HepG2 (cell line): Measurements from ENCODE around the gene MOCS2. TPM values are rescaled to one million over a fixed set of nuclear protein-coding genes. Genes with fewer than 3 reads are reported as not detected.

Experiments used
- ATAC-seq: fragments of 200-7000 bp; cut with Tn5 transposase; 3 replicates; pipeline ENCODE4 v1.9.1; 2020; ENCODE audit warnings: mild to moderate bottlenecking, moderate library complexity
- BruUV-seq: library from RNA; stranded (reverse); fragments of 400-500 nt; replicated peaks from 2 replicates; lab custom pipeline; 2021; lab: Mats Ljungman, UMichigan
- CTCF ChIA-PET: fragments of 300-600 bp; formaldehyde crosslinking; extraction: SDS; loops from one replicate; lab custom pipeline; 2021; ENCODE audit warnings: low total read pairs, inconsistent platforms, low intra/inter-chr PET ratio; lab: Yijun Ruan, JAX
- POLR2A ChIA-PET: fragments of 350-600 bp; sonication (Branson Sonifier 250); formaldehyde crosslinking; loops from one replicate; lab custom pipeline; 2020; ENCODE audit warnings: antibody characterized with exemption, inconsistent platforms; lab: Yijun Ruan, JAX
- DNase-seq: peaks from one replicate; pipeline ENCODE4 v3.0.0-alpha.2; 2015; ENCODE audit warnings: low spot score
- FAIRE-seq: peaks from 3 replicates; lab custom pipeline; 2011; peaks lifted over from hg19 to GRCh38; lab: Jason Lieb, UNC
- H2AFZ ChIP-seq: one replicate; pipeline ENCODE4 v1.6.1; 2011; ENCODE audit warnings: low read length, inconsistent platforms
- H3K27ac ChIP-seq: fragments of 300-600 bp; 3 replicates; pipeline ENCODE4 v1.8.0; 2011; ENCODE audit warnings: mixed run types, mild to moderate bottlenecking, mixed read lengths, low read length, inconsistent platforms; ENCODE audit not compliant: insufficient read depth; ENCODE audit errors: extremely low read length
- H3K27me3 ChIP-seq, 2 experiments: fragments of 200-600 bp in 1 of 2; 2 replicates in 1 of 2; 3 replicates in 1 of 2; pipeline versions ENCODE4 v1.6.0 to v1.8.0; 2011; ENCODE audit warnings: low read length in 2 of 2, mild to moderate bottlenecking in 2 of 2, moderate library complexity in 2 of 2, inconsistent platforms in 1 of 2; ENCODE audit not compliant: insufficient read depth in 2 of 2, control insufficient read depth in 1 of 2
- H3K36me3 ChIP-seq, 2 experiments: fragments of 200-600 bp in 1 of 2; replicated peaks in 1 of 2; 2 replicates in 1 of 2; 3 replicates in 1 of 2; pipeline versions ENCODE4 v1.5.1 to v1.8.0; 2011; ENCODE audit warnings: low read length in 2 of 2, inconsistent platforms in 1 of 2; ENCODE audit not compliant: insufficient read depth in 2 of 2, control insufficient read depth in 1 of 2
- H3K4me1 ChIP-seq: 2 replicates; pipeline ENCODE4 v1.5.1; 2012; ENCODE audit warnings: low read length, inconsistent platforms; ENCODE audit not compliant: insufficient read depth
- H3K4me2 ChIP-seq: 2 replicates; pipeline ENCODE4 v1.6.0; 2011; ENCODE audit warnings: low read depth, low read length, inconsistent platforms
- H3K4me3 ChIP-seq, 3 experiments: fragments of 200-600 bp in 1 of 3; sonication (generic), shearing (Covaris generic) in 1 of 3; replicated peaks in 1 of 3; 2 replicates each; pipeline ENCODE4 v1.5.1; 2011 to 2016; ENCODE audit warnings: low read length in 3 of 3, inconsistent platforms in 2 of 3, low read depth in 2 of 3, mild to moderate bottlenecking in 2 of 3, control low read depth in 1 of 3, mixed read lengths in 1 of 3; ENCODE audit not compliant: insufficient read depth in 1 of 3
- H3K79me2 ChIP-seq: one replicate; pipeline ENCODE4 v1.6.1; 2011; ENCODE audit warnings: low read length, inconsistent platforms; ENCODE audit not compliant: insufficient read depth
- H3K9ac ChIP-seq: 2 replicates; pipeline ENCODE4 v1.6.0; 2011; ENCODE audit warnings: mild to moderate bottlenecking, low read depth, low read length, inconsistent platforms; ENCODE audit not compliant: insufficient read depth
- H3K9me3 ChIP-seq: 2 replicates; pipeline ENCODE4 v1.5.1; 2012; ENCODE audit warnings: mild to moderate bottlenecking, low read length
- H4K20me1 ChIP-seq: 2 replicates; pipeline ENCODE4 v1.6.0; 2011; ENCODE audit warnings: inconsistent platforms, mild to moderate bottlenecking, low read length, moderate library complexity; ENCODE audit not compliant: insufficient read depth
- MYC ChIP-seq: sonication (generic); formaldehyde crosslinking; IDR thresholded peaks from 2 replicates; pipeline ENCODE4 v1.9.0; 2021; ENCODE audit warnings: missing genetic modification reagents, borderline replicate concordance
- PAF1 ChIP-seq: IDR thresholded peaks from 2 replicates; pipeline ENCODE4 v1.6.1; 2016; ENCODE audit warnings: missing genetic modification reagents, missing compliant biosample characterization
- SKI ChIP-seq: fragments of 450-650 bp; IDR thresholded peaks from one replicate; pipeline ENCODE4 v1.6.1; 2018; ENCODE audit warnings: mild to moderate bottlenecking; ENCODE audit not compliant: partially characterized antibody
- SMARCC2 ChIP-seq: fragments of 450-650 bp; IDR thresholded peaks from 2 replicates; pipeline ENCODE4 v1.6.1; 2017; ENCODE audit warnings: antibody characterized with exemption, mild to moderate bottlenecking
- TRIM24 ChIP-seq: sonication (generic); formaldehyde crosslinking; IDR thresholded peaks from 2 replicates; pipeline ENCODE4 v1.8.0; 2022; ENCODE audit warnings: mild to moderate bottlenecking, missing genetic modification reagents
- ZNF207 ChIP-seq: fragments of 450-650 bp; IDR thresholded peaks from 2 replicates; pipeline ENCODE4 v1.6.1; 2016; ENCODE audit warnings: antibody characterized with exemption, borderline replicate concordance
- ZNF264 ChIP-seq: sonication (generic); formaldehyde crosslinking; IDR thresholded peaks from 2 replicates; pipeline ENCODE4 v1.4.0; 2020; ENCODE audit warnings: missing genetic modification reagents
- ZNF367 ChIP-seq: sonication (generic); formaldehyde crosslinking; IDR thresholded peaks from 2 replicates; pipeline ENCODE4 v1.4.0; 2020; ENCODE audit warnings: missing genetic modification reagents, borderline replicate concordance
- in situ Hi-C: cut with HindIII; loops from 2 replicates; pipeline ENCODE4 v1.10.0; 2017; ENCODE audit warnings: low pct_unique_long_range_greater_than_20kb; ENCODE audit not compliant: extremely low pct_ligation_motif_present
- intact Hi-C: fragments of 100-400 bp; cut with micrococcal nuclease; formaldehyde crosslinking; loops from one replicate; pipeline ENCODE4 v1.10.0; 2022; ENCODE audit not compliant: unreplicated experiment
- polyA plus RNA-seq, 8 experiments: library from polyadenylated mRNA; depleted of rRNA in 3 of 8; stranded (reverse) in 7 of 8; unstranded in 1 of 8; fragments of >200 nt; fragmentation: Illumina TruSeq in 4 of 8; extraction: Trizol in 4 of 8; gene quantifications; 2 replicates each; pipeline versions ENCODE4 v1.2.1 to v1.2.3, GENCODE V29; 2011 to 2016; ENCODE audit warnings: low read depth in 4 of 8, missing spikeins in 1 of 8, mixed read lengths in 1 of 8; ENCODE audit not compliant: insufficient read depth in 1 of 8
- total RNA-seq, 5 experiments: library from RNA; depleted of rRNA; stranded (reverse); fragments of >200 nt; fragmentation: Illumina TruSeq; extraction: Trizol; gene quantifications; 2 replicates each; pipeline ENCODE4 v1.2.3, GENCODE V29; 2016; ENCODE audit warnings: low read depth in 1 of 5
- TF ChIP-seq, protein P1 (sequence below): sonication (generic); formaldehyde crosslinking; IDR thresholded peaks from 2 replicates; pipeline ENCODE4 v1.4.0; 2020; ENCODE audit warnings: missing genetic modification reagents
- TF ChIP-seq, protein P2 (sequence below): sonication (generic); formaldehyde crosslinking; IDR thresholded peaks from 2 replicates; pipeline ENCODE4; 2020; ENCODE audit warnings: missing genetic modification reagents, mild to moderate bottlenecking, borderline replicate concordance

The MOCS2 gene
- total and polyA plus RNA-seq, 2 of the 13 experiments (the other 11 are each of a cell fraction or from before 2014, with no cell fraction given), result 19.2 to 41.9 TPM

DNA sequence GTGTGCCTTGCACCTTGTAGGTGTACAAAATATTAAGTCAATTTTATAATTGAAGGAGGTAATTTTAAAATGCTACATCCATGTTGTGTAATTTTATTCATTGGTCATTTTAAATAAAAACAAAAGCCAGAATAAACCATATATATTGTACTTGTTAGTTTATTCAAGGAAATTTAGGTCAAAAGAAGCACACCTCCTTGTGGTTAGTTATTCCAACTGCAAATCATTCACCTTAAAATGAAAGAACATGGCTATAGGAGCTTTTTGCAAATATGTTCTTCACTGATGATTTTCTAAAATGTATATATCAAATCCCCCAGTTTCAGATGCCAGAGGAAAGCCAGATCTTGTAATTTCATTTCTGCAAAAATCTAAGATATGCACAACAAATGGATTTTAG lies 5.4 kb upstream of the MOCS2 start:
- FAIRE-seq (no peak), ATAC-seq (no peak), DNase-seq (peak; percentile 16)
- H3K79me2 ChIP-seq, result peaks cover 7% of the 10 kb centered on the region
- no peaks in the 10 kb centered on the region for H3K9me3 ChIP-seq
- no TSS peak for BruUV-seq
- no peak overlapping the region for H2AFZ ChIP-seq
- TF ChIP-seq, protein P1, sequence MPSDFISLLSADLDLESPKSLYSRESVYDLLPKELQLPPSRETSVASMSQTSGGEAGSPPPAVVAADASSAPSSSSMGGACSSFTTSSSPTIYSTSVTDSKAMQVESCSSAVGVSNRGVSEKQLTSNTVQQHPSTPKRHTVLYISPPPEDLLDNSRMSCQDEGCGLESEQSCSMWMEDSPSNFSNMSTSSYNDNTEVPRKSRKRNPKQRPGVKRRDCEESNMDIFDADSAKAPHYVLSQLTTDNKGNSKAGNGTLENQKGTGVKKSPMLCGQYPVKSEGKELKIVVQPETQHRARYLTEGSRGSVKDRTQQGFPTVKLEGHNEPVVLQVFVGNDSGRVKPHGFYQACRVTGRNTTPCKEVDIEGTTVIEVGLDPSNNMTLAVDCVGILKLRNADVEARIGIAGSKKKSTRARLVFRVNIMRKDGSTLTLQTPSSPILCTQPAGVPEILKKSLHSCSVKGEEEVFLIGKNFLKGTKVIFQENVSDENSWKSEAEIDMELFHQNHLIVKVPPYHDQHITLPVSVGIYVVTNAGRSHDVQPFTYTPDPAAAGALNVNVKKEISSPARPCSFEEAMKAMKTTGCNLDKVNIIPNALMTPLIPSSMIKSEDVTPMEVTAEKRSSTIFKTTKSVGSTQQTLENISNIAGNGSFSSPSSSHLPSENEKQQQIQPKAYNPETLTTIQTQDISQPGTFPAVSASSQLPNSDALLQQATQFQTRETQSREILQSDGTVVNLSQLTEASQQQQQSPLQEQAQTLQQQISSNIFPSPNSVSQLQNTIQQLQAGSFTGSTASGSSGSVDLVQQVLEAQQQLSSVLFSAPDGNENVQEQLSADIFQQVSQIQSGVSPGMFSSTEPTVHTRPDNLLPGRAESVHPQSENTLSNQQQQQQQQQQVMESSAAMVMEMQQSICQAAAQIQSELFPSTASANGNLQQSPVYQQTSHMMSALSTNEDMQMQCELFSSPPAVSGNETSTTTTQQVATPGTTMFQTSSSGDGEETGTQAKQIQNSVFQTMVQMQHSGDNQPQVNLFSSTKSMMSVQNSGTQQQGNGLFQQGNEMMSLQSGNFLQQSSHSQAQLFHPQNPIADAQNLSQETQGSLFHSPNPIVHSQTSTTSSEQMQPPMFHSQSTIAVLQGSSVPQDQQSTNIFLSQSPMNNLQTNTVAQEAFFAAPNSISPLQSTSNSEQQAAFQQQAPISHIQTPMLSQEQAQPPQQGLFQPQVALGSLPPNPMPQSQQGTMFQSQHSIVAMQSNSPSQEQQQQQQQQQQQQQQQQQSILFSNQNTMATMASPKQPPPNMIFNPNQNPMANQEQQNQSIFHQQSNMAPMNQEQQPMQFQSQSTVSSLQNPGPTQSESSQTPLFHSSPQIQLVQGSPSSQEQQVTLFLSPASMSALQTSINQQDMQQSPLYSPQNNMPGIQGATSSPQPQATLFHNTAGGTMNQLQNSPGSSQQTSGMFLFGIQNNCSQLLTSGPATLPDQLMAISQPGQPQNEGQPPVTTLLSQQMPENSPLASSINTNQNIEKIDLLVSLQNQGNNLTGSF, result no peak
- TF ChIP-seq MYC (CRISPR knock-in tag) (no peak), ZNF207 (no peak), SKI (no peak), ZNF264 (CRISPR knock-in tag) (no peak), SMARCC2 (no peak), TRIM24 (CRISPR knock-in tag) (no peak), PAF1 (CRISPR knock-in tag) (no peak), ZNF367 (CRISPR knock-in tag) (no peak)
- TF ChIP-seq, protein P2, sequence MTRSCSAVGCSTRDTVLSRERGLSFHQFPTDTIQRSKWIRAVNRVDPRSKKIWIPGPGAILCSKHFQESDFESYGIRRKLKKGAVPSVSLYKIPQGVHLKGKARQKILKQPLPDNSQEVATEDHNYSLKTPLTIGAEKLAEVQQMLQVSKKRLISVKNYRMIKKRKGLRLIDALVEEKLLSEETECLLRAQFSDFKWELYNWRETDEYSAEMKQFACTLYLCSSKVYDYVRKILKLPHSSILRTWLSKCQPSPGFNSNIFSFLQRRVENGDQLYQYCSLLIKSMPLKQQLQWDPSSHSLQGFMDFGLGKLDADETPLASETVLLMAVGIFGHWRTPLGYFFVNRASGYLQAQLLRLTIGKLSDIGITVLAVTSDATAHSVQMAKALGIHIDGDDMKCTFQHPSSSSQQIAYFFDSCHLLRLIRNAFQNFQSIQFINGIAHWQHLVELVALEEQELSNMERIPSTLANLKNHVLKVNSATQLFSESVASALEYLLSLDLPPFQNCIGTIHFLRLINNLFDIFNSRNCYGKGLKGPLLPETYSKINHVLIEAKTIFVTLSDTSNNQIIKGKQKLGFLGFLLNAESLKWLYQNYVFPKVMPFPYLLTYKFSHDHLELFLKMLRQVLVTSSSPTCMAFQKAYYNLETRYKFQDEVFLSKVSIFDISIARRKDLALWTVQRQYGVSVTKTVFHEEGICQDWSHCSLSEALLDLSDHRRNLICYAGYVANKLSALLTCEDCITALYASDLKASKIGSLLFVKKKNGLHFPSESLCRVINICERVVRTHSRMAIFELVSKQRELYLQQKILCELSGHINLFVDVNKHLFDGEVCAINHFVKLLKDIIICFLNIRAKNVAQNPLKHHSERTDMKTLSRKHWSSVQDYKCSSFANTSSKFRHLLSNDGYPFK, result no peak
- no peak overlapping the region for H3K27ac ChIP-seq
- intact Hi-C loops (no loop called here), in situ Hi-C loops (no loop called here)
- H3K4me1 ChIP-seq, result peaks cover 52% of the 10 kb centered on the region
- ChIA-PET POLR2A (no interaction called here), CTCF (no interaction called here)
- no peaks in the 10 kb centered on the region for H4K20me1 ChIP-seq
- H3K4me2 ChIP-seq, result no peak overlapping the region
- no peaks in the 10 kb centered on the region for H3K36me3 ChIP-seq
- no peak overlapping the region for H3K4me3 ChIP-seq
- no peaks in the 10 kb centered on the region; a peak in 2 of 5 replicates for H3K27me3 ChIP-seq
- no peak overlapping the region for H3K9ac ChIP-seq
